ENCODE data around the gene COLEC12.

COLEC12 gene

DNA sequence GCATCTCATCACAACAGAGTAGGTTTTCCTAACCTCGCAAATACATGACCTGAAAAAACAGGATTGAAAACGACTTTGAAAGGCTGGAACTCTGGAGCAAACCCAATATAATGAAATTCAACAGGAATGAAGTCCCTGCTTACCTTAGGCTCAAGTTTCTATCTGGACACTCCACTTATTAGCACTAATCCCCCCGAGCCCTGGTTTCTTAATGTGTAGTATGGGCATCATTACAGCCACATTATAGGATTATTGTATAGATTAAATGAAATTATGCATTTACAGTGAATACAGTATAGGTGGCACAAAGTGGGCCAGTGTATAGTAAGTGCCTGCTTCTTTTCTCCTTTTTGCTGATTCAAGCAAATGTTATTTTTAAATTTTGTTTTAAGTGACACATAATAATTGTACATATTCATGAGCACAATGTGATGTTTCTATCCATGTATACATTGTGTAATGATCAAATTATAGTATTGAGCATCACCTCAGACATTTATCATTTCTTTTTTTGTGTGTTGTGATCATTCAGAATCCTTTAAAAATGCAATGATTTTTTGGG is 118.0 kb downstream of the COLEC12 start:
- DNase-seq, result no peak

DNA sequence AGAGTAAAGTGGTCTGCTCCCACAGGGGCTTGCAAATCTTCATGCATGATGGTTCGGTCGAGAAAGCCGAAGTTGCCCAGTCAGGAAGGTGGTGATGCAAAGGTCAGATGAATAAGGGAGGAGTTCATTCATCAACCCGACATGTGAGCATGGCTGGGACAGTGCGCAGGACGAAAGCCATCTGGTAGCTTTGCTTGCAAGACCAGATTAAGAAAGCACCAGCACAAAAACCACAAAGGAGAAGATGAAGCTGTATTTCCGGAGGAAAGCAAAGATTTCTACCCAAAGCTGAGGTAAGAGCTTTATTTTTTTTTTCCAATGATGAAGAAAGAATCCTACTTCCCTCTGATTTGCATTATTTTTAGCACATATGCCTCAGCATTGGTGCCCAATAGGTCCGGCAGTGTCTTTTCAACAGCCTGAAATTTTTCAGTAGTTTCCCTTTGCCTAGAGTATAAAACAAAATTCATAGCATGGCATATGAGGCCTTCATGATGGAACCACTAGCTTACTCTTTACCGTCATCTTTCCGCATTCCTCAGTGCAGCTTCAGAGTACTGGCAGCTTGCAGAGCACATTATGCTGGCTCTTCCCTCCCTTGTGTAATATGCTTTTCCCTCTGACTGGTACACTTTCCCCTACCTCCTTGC is 120.7 kb downstream of the COLEC12 start:
- DNase-seq, result no peak

DNA sequence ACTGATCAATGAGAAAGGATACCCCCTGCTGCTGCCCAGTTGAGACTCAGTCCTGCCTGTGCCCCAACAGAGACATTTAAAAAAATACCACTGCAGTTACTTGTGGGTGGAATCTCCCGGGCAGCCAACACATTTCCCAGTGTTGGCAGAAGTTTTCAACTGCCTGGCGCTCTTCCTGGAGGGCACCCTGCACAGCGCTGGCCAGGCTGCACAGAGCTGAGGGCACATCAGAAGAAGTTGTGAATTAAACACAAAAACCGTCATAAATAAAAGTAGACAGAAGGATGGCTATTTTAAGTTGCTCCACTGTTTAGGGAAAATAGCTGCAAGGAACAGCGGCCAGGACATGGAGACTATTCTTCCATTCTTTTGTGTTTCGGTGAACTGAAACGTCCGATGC is 122.4 kb downstream of the COLEC12 start:
- DNase-seq, result no peak

DNA sequence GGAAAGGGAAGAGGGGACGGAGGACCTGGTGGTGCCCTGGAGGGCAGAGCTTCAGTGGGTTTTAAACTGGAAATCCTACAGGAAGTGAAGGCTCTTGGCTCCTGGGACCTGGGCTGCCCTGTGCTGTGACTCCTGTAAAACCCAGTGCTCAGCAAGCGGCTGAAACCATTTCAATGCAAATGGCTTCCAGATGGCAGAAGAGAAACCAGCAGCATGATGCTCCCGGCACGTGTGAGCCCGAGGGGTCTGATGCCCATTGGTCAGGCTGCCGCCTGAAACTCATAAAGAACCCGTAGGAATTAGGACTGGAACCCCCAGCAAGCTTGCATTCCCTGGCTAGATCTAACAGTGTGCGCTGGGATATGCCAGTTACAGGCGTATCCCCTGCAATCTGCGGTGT is 123.4 kb downstream of the COLEC12 start:
- DNase-seq, result no peak

DNA sequence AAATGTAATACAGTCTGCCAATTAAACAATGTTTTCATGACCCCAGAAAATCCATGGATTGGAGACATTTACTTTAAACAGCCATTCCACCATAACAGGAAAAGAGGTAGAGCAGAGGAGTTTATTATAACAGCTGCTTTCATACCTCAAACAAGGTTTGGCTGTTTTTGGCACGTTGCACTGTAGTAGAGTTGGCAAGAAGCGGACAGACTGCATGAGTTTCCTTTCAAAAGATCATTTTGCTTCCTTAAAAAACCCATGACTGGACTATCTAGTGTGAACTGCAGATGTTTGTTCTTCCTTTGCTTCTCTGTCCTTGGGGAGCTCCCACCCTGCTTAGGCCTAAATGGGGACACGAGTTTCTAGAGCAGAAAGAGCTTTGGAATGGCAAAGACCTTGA is 124.2 kb downstream of the COLEC12 start:
- no peak for DNase-seq

DNA sequence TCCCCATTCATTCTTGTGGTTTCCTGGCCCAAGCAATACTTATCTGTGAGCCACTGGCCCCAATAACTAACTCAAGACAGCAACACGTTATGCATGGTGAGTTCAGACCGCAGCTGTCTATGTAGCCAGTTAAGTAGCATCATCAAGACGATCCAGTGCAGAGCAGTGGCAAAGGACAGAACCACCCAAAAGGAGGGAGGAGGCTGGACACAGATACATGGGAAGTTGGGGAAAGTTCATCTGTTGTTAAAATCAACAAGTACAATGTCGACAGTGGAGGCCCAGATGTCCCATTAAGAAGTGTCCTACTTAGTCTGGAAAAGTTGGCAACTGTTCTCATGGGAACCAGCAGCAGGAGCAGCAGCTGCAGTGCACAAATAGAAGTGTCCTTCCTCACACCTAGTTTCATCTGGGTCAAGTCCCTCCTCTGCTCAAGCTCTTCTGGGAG is 125.8 kb downstream of the COLEC12 start:
- no peak for DNase-seq

DNA sequence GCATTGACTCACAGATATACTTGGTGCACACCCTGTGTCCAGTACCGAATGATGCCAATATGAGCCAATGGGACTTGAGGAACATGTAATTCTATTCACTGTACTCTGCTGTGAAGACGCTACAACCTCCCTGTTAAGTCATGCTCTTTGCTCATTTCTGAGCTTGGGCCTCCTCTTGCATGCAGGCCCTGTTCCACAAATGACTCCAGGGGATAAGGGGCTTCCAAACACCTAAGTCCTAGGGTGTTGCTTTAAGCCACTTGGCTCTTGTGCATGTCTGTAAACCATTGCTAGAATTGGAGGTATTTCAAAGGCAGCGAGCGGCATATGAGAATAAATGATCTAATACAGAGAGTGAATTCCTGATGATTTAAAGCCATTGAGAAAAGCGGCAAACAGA is 126.7 kb downstream of the COLEC12 start:
- DNase-seq, result no peak

DNA sequence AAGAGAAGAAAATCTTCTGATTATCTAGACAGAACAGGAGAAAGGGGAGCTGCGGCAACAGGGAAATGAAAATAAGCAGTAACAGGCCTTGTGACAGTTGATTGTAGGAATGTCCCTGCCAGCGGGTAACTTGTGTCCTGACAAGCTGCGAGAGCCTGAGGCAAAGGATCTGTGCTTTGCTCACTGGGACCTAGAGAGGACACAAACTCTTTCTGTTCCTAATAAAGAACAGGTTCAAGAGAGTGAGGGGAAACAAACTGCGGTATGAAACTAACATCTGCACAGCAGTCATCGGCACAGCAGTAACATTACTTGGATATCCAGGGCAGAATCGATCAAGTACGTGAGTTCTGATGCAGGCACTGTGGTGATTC is 128.9 kb downstream of the COLEC12 start:
- no peak for DNase-seq

DNA sequence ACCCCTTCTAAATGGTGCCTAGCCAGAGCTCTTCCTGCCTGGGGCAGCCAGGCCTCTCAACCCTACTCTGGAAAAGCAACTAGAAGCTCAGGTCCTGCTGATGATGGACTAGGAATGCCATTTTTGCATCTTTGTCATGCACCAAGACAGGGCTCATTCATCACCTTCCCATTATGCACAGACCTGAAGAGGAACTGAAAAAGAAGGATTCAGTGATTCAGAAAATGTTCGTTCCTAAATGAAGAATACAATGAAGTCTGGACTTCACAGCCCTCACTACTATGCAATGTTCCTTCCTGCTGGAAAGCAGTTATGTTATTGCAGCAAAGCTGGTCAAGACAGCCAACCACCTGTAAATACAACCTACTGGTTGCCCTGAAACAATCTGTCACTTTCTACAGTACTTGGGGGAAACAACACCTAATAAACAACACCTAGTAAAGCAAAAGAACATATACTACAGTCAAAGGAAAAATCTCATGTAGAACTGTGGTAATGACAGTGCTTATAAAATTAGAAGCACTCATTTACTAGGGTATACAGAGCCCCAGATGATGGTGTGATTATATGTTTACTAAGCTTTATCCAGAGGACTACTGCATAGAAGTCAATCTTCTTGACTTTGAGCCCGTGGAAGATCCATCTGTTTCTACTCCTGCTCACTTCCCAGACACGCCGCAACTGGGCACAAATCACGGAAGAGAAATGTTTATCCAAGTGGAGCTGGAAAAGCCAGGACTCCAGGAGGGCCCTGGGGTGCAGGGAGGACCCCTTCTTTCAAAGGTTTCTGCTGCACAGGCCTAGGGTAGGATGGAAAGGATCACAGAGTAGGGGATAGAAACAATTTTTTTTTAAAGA is 129.5 kb downstream of the COLEC12 start:
- DNase-seq, result no peak

DNA sequence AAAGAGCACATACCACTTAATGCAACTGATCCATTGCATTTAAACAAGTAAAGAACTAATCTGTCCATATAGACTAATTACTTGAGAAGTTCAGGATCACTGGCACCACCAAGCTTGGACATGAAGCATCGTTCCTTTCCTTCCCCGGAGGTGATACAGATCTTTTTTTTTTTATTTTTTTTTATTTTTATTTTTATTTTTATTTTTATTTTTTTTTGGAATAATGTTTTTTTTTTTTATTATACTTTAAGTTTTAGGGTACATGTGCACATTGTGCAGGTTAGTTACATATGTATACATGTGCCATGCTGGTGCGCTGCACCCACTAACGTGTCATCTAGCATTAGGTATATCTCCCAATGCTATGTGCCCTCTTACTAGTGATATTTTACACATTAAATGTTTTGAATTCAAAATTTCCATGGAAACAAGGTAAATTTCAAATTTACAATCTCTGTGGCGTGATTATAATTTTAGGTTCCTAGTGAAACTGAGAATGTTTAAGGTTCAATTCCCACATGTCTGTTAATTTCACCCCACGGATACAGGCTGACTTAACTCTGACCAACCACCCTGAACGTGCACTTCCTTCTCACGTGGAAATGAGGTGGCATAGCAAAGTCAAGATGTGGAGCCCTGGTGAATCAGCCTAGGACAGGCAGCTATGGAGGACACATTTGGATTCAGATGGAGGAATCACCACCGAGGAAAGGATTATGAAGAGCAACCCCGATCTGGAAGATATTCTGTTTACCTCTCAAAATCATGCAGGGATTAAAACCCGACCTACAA is 131.1 kb downstream of the COLEC12 start:
- no peak for DNase-seq

DNA sequence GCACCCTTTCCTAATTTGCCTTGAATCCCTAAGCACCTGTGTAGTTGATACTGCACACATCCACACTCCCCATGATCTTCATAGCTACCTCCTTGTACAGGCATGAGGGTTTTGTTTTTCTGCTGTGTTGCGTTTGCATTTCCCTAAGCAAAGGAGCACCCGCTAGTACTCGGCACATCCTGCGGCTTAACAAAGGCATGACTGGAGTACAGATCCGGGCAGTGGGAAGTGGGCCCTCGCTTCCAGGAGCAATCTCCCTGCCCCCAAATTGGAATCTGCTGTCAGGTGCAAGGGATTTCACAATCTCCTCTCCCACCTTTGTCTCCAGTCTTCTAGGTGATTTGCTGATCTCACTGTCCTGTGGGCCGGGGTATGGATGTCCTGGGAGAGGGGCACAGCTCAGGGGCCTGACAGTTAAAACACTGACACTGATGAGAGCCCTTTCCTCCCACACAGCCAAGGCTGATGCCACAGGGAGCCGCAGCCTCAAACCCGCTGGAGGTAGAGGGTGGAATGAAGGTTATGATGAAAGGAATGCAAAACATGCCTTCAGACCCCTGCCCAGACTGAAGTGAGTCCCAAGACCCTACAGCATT is 133.9 kb downstream of the COLEC12 start:
- DNase-seq, result no peak

DNA sequence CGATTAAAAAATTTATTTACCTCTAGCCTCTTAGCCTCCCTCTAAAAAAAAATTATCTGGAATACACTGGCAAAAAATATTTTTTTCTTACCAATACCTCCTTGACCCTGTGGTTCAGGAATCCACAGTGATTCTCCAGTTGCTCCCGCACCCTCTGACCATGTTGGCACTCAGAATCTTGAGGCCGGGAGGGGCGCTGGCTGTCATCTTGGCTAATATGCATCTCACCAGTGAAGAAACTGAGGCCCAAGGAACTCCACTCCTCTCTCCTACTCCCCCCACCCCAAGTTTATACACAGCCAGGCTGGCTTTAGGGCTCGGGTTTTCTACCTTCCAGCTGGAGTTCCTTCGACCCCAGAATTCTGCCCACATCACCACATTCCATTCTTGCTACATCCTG is 134.8 kb downstream of the COLEC12 start:
- no peak for DNase-seq

DNA sequence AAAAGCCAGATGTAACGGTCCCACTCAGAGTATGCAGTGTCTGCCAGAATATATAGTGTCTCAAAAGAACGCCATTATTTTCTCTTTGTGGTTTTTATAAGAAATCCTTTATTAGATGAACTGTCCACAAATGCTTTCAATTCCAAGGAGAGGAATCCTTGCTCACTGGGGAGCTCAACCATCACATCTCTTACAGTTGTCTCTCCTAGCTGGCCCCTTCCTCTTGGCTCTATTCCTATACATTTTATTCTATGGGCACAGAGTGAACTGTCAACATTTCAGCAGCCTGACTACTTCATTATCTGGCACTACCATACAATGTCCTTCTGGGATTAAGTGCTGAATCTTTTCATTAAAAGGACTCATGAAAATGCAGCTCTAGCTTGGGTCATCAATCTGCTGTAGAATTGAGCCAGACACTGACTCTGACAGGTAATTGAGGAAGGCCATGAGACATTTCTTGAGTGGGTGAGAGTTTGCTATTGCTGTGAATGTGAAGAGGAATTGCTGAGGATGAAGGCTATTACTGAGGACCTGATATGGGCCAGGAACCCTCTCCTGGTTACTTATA is 136.2 kb downstream of the COLEC12 start:
- no peak for DNase-seq

DNA sequence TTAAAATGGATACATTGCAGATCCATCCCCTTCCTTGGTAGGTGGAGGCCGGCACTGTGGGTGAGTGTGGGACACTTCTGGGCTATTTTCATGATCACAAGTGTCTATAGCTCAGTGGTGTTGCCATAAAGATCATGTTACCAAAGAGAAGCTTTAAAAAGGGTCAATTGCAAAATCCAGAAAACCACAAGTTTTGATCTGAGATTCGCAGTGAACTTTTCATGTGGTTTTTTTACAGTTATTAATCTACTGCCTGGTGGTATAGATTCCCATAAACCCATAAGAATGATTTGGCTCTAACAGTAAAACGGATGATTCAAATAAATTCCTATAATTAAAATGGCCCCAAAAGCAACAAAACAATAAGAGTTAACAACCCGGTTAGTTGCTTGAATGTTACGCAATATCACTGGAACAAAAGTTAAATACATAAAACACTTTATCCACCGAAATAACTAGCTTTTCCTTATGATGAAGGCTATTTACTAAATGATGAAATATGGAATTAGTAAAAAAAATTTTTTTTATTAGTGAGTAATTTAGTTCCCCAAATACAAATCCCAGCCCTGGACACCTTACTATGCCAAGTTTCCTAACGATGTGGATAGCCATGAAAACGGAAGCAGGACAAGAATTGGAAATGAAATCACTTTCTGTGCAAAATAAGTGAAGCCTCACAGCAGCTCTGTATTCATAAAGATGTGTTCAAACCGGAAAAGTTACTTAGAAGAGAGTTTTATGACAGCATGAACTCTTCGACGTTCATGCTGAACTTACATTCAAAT is 137.0 kb downstream of the COLEC12 start:
- DNase-seq, result no peak

DNA sequence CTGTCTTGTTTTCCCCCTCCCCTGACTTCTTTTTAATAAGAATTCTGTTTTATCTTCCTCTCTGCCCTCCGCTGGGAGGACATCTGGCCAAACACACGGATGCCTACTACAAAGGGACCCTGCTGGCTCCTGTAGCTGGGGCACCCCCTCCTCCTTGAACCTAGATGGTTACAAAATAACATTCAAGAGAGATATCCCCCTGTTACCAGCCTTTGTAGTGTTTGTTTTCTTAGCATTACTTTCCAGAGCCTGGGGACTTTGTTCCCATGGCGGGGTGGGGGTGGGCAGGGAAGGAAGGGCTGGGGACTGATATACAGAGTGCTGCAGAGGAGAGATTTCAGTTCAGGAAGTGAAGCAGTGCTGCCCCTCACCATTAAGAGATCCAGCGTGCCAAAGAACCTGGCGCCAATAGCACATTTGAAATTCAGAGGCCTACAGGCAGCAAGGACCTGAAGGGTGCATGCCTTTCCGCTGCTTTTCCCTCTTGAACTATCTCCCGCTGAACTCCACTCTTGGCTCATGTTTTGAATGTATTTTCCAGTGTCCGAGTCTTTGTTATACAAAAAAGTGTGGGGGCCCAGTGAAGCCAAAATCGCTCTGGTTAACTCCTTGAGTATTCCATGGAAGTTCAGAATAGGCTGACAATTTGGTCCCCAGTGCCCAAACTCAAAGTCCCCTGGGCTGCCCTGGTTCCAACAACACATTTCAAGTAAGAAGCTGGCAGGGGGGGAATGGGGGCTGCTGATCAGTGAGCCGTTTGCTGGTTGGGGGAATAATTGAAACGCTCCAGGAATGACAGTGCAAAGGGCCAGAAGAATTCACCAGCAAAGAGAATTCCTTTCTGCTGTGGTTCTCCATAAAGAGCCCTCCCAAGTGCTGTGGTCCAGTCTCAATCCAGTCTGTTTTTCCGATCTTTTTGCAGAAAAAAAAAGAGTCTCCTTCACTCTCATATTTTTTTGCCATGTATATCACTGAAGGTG is 137.9 kb downstream of the COLEC12 start:
- no peak for DNase-seq

DNA sequence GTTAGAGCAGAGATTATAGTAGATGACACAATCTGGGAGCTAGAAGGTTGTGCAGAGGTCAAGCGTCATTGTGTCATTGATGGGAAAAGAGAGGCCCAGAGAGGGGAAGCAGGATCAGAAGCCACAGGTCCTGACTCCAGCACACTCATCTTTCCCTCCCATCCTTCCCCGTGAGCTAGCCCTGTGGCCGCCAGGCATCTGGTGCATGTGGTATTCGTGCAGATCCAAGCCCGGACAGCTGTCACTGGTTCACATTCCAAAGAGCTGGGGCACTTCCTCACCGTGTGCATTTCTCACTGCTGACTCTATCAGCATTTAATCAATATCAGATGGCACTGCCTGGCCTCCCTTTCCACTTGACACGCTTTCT is 138.6 kb downstream of the COLEC12 start:
- DNase-seq, result no peak

DNA sequence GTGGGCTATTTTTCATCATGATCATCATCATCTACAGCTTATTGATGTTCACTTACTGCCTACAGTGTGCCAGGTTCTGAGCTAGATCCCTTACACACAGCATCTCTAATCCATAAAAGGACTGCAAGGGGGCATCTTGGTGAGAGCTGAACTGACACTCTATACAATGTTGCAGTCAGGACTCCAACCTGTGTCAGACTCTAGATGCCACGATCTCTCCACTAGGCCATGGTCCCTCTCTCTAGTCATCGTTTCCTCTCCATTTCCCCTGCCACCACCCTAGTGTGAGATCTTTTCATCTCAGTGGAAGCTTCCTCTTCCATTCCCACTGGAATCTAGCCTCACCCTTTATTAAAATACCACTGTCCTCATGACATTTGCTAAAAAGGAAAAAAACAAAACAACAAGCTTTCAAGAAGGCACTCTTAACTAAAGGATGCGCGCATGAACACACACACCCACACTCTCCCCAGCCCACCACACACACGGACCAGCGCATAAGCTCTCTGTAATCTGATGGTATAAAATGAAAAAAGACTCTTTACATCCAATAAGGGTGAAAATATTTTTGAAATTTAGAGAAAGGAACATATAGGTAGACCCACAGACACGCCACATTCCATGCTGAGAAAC is 139.3 kb downstream of the COLEC12 start:
- DNase-seq, result no peak

DNA sequence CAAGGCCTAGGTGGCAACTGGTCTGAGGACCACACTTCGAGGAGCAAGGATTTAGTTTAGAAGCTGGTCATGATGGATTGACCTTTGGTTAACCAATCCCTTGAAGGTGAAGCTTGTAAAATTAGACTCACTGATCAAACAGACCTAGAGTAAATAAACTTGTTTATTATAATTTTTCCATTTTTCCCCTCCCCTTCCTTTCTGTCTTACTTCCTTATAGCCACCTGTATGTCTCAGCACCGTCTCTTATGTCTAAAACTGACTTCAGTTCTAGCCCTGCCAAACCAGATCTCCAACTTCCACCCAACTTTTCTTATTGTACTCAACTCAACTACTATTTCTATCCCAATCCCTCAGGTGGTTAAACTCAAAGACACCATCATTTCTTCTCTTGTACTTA is 139.8 kb downstream of the COLEC12 start:
- no peak for DNase-seq

DNA sequence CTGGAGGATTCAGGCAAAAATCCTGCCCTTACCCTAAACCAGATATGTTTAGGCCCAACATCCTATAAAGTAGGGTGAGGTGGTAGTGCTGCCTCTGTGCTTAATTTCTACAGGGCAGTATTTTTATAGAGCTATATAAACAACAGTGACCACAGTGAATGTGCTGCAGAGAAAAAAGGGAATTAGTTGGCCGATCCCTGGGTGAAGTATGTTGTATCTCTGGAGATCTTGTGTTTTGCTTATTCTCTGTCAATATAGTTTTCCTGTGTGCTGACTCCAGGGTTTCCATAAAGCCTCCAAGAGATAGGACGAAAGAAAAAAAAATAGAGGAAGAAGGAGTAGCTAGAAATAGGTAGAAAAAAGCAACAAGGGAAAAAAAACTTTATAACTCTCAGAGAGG is 143.7 kb downstream of the COLEC12 start:
- no peak for DNase-seq

DNA sequence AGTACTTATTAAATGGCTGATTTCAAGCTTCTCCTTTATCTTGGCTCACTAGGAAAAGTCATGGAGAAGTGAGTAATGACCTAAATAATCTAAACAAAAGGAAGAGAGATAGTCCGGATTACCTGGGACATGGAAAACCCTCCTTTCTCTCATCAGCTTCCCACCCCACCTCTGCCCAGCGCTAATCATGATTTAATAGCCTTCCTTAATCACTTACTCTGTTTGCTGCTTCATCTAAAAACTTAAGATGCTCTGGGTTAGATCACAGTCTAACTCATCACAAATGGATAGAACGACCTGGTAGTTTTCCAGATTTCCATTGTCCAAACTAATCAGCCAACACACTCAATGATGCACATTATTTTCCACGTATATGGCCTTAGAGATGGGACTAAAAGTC is 144.8 kb downstream of the COLEC12 start:
- no peak for DNase-seq

All from NCI-H2081 (cell line).